Effector memory CD4-positive, alpha-beta T cell (primary cell): Measurements from ENCODE around the gene KCTD2.

Experiments
- DNase-seq, 3 donors: peaks; one replicate each; pipeline ENCODE4 v3.0.0-alpha.2; 2020
- H3K27ac ChIP-seq: 2 replicates; pipeline ENCODE4 v1.7.0; 2013; ENCODE audit warnings: mild to moderate bottlenecking, low read length, moderate library complexity; ENCODE audit not compliant: insufficient read depth, poor library complexity, severe bottlenecking
- H3K27me3 ChIP-seq: replicated peaks from 2 replicates; pipeline ENCODE4 v1.7.0; 2013; ENCODE audit warnings: mild to moderate bottlenecking, low read length; ENCODE audit not compliant: insufficient read depth, control insufficient read depth, poor library complexity, severe bottlenecking
- H3K36me3 ChIP-seq: 2 replicates; pipeline ENCODE4 v1.7.0; 2013; ENCODE audit warnings: mild to moderate bottlenecking, low read length, moderate library complexity; ENCODE audit not compliant: control insufficient read depth, insufficient read depth
- H3K4me1 ChIP-seq: 2 replicates; pipeline ENCODE4 v1.7.0; 2013; ENCODE audit warnings: low read length, mild to moderate bottlenecking; ENCODE audit not compliant: control insufficient read depth, insufficient read depth, poor library complexity, severe bottlenecking
- H3K4me3 ChIP-seq: 2 replicates; pipeline ENCODE4 v1.7.0; 2013; ENCODE audit warnings: low read length, low read depth, mild to moderate bottlenecking; ENCODE audit not compliant: insufficient read depth, poor library complexity, severe bottlenecking
- H3K9me3 ChIP-seq: 2 replicates; pipeline ENCODE4 v1.7.0; 2013; ENCODE audit warnings: mild to moderate bottlenecking, low read length, moderate library complexity; ENCODE audit not compliant: control insufficient read depth

Gene KCTD2

GRCh38 chr17:75006653-75007052 lies 40.4 kb upstream of the KCTD2 start:
- no peaks in the 10 kb centered on the region for H3K36me3 ChIP-seq
- H3K27ac ChIP-seq = no peak overlapping the region
- no peaks in the 10 kb centered on the region for H3K9me3 ChIP-seq
- DNase-seq = no peak
- no peaks in the 10 kb centered on the region for H3K4me1 ChIP-seq
- no peak overlapping the region for H3K4me3 ChIP-seq
- H3K27me3 ChIP-seq = no peaks in the 10 kb centered on the region

DNA sequence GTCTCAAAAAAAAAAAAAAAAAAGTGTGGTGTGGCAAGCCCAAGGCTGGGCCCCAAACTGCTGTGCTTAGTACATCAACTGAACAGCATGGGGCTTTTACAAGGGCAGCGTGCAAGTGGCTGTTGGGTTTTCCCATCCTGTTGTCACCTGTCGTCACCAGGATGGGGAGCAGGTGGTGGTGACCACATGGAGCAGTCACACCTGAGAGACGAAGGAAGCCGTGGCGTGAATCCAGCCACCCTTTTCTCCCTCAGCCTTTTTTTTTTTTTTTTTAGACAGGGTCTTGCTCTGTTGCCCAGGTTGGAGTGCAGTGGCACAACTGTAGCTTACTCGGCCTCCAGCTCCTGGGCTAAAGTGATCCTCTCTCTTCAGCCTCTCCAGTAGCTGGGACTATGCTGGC lies 38.7 kb upstream of the KCTD2 start:
- no peak for DNase-seq
- Histone ChIP-seq H3K27me3 (no peaks in the 10 kb centered on the region), H3K36me3 (no peaks in the 10 kb centered on the region), H3K4me3 (no peak overlapping the region), H3K4me1 (peaks cover 10% of the 10 kb centered on the region), H3K9me3 (no peaks in the 10 kb centered on the region), H3K27ac (no peak overlapping the region)

GRCh38 chr17:75009139-75009724 lies 37.8 kb upstream of the KCTD2 start:
- no peak for DNase-seq
- Histone ChIP-seq H3K27ac (no peak overlapping the region), H3K4me1 (peaks cover 14% of the 10 kb centered on the region), H3K36me3 (no peaks in the 10 kb centered on the region), H3K27me3 (no peaks in the 10 kb centered on the region), H3K4me3 (no peak overlapping the region), H3K9me3 (no peaks in the 10 kb centered on the region)

DNA sequence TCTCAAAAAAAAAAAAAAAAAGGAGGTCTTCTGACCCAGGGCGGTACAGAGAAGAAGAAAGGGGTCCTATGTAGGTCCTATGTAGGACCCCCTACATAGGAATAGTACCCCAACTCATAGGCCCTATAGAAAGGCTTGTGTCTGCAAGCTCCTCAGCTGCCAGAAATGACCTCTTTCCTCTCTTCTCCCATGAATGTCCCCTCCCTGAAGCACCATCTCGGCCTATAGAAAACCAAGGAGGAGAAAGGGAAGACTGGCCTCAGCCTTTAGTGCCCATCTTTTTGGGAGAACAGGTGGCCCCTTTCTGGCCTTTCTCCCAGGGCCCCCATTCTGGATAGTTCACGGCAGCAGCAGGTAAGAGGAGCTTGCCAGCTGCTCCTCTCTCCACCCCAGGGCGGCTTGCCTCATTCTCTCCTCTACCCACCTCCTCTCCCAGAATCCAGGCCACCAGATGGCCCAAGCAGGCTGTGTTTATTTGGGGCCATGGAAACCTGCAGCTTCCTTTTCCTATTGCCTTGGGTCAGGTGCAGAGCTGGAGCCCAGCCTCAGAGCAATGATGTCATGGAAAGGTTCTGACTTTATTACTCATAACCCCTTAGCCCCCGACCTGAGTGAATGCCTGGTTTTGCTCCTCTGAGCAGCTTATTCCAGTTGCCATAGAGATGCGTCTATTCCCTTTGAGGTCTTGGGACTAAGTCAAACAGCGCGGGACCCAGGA lies 36.2 kb upstream of the KCTD2 start:
- H3K27ac ChIP-seq = no peak overlapping the region

GRCh38 chr17:75011401-75012095 lies 35.5 kb upstream of the KCTD2 start:
- H3K27me3 ChIP-seq = no peaks in the 10 kb centered on the region
- H3K4me3 ChIP-seq = peak overlapping the region; percentile 91
- peaks cover 14% of the 10 kb centered on the region for H3K4me1 ChIP-seq
- peak overlapping the region; percentile 75 for H3K27ac ChIP-seq
- H3K9me3 ChIP-seq = no peaks in the 10 kb centered on the region
- no peak for DNase-seq
- peaks cover 5% of the 10 kb centered on the region for H3K36me3 ChIP-seq

More for the DNA sequence above, 36.2 kb upstream of the KCTD2 start:
- Histone ChIP-seq H3K27me3 (no peaks in the 10 kb centered on the region), H3K4me1 (peaks cover 14% of the 10 kb centered on the region), H3K4me3 (no peak overlapping the region), H3K9me3 (no peaks in the 10 kb centered on the region), H3K36me3 (no peaks in the 10 kb centered on the region)
- DNase-seq = no peak

- H3K27me3 ChIP-seq = no peaks in the 10 kb centered on the region
- no peak for DNase-seq
- H3K4me3 ChIP-seq = peak overlapping the region; percentile 91
- H3K9me3 ChIP-seq = no peaks in the 10 kb centered on the region
- peaks cover 14% of the 10 kb centered on the region for H3K4me1 ChIP-seq
- peak overlapping the region; percentile 75 for H3K27ac ChIP-seq
- peaks cover 10% of the 10 kb centered on the region for H3K36me3 ChIP-seq
These were observed 35.0 kb upstream of the KCTD2 start for GRCh38 chr17:75012096-75012345.

DNA sequence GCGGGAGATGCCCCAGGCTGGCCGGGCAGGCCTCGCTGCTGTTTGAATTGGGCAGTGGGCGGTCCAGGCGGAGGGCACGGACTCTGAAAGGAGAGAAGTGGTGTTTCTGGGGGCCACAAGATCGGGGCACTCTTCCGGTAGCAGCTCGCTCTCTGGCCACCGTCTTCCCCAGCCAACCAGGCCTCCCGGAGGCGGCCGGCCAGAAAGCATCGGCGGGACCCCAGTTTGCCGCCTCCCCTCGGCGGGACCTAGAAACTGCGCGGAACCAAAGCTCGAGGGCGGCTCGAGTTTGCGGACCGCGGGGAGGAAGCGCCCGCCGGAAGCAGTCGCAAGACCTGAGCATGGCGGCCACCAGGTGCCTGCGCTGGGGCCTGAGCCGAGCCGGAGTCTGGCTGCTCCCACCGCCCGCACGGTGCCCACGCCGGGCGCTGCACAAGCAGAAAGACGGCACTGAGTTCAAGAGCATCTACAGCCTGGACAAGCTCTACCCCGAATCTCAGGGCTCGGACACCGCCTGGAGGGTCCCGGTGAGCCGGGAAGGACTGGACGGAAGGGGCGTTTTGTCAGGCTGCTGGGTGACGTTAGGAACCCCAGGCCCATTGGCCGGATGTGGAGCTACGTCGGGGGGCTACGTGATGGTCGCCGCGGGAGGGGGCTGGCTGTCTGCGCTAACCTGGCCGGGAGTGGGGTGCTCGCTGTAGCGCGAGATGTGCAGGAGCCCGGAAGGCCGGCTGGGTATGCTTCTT lies 34.5 kb upstream of the KCTD2 start, which contains the start of gene MRPL58:
Gene MRPL58 (plus strand): TSS at position 325 of the 746 bp plus-strand sequence. CDS start 17 bp downstream, at position 342.
- peak; percentile 53 to 66 (median 62) for DNase-seq
- H3K9me3 ChIP-seq = no peaks in the 10 kb centered on the region
- peaks cover 14% of the 10 kb centered on the region for H3K4me1 ChIP-seq
- no peaks in the 10 kb centered on the region for H3K27me3 ChIP-seq
- H3K27ac ChIP-seq = peak within 1 kb of the TSS; percentile 75
- peak within 1 kb of the TSS; percentile 91 for H3K4me3 ChIP-seq
- peaks cover 10% of the 10 kb centered on the region for H3K36me3 ChIP-seq

- Histone ChIP-seq H3K4me1 (peaks cover 14% of the 10 kb centered on the region), H3K36me3 (peaks cover 12% of the 10 kb centered on the region), H3K4me3 (peak overlapping the region; percentile 91), H3K9me3 (no peaks in the 10 kb centered on the region), H3K27ac (peak overlapping the region; percentile 75), H3K27me3 (no peaks in the 10 kb centered on the region)
- no peak for DNase-seq
These were observed 33.9 kb upstream of the KCTD2 start for GRCh38 chr17:75013092-75013559.

DNA sequence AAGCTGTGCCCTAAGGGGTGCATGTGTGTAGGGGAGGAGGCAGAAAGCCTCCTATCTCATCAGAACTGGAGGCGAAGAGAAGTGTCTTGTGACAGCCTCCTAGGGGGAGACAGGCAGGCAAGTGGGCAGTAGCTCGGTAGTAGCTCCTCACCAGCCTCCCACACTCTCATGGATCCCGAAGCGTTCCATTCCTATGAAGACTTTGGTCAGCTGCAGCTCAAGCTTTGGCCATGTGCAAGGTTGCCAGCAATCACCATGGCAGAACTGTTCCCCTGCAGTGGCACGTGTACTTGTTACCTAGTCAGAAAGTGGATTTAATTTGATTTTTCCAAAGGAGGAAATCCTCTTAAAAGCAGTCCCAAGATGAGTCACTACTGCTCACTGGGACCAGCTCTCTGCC lies 27.9 kb upstream of the KCTD2 start:
- DNase-seq = no peak
- Histone ChIP-seq H3K27ac (no peak overlapping the region), H3K4me1 (no peaks in the 10 kb centered on the region), H3K4me3 (no peak overlapping the region), H3K27me3 (no peaks in the 10 kb centered on the region), H3K36me3 (peaks cover 52% of the 10 kb centered on the region), H3K9me3 (no peaks in the 10 kb centered on the region)
